Neutrophil (primary cell): ENCODE measurements around the gene CA9.
A peak's percentile ranks its signal among the peaks of the same experiment; 100 is the strongest.

Experiments
- H3K27ac ChIP-seq: fragments of 200-600 bp; sonication (generic); 2 replicates; pipeline ENCODE4 v1.5.1; 2016; ENCODE audit warnings: mild to moderate bottlenecking, moderate library complexity
- H3K27me3 ChIP-seq: fragments of 200-600 bp; sonication (generic); 2 replicates; pipeline ENCODE4 v1.6.0; 2016; ENCODE audit warnings: mild to moderate bottlenecking
- H3K36me3 ChIP-seq: fragments of 200-600 bp; sonication (generic); 2 replicates; pipeline ENCODE4 v1.5.1; 2017
- H3K4me1 ChIP-seq, 2 experiments: fragments of 200-600 bp in 1 of 2; sonication (generic) in 1 of 2; 1 replicate in 1 of 2; 2 replicates in 1 of 2; pipeline versions ENCODE4 v1.5.1 to v1.6.1; 2013 to 2016; ENCODE audit warnings: low read depth in 1 of 2, low read length in 1 of 2, mild to moderate bottlenecking in 1 of 2, moderate library complexity in 1 of 2; ENCODE audit not compliant: control insufficient read depth in 1 of 2, insufficient read depth in 1 of 2
- H3K4me3 ChIP-seq, 2 experiments: fragments of 200-600 bp in 1 of 2; sonication (generic) in 1 of 2; 1 replicate in 1 of 2; 2 replicates in 1 of 2; pipeline ENCODE4 v1.5.1; 2013 to 2016; ENCODE audit warnings: low read depth in 1 of 2, low read length in 1 of 2, mild to moderate bottlenecking in 1 of 2, moderate library complexity in 1 of 2
- H3K9me3 ChIP-seq: fragments of 200-600 bp; sonication (generic); 2 replicates; pipeline ENCODE4 v1.5.1; 2016
- CTCF ChIP-seq: fragments of 200-600 bp; sonication (generic); IDR thresholded peaks from 2 replicates; pipeline ENCODE4 v1.5.1; 2016; ENCODE audit warnings: antibody characterized with exemption

CA9 gene

DNA sequence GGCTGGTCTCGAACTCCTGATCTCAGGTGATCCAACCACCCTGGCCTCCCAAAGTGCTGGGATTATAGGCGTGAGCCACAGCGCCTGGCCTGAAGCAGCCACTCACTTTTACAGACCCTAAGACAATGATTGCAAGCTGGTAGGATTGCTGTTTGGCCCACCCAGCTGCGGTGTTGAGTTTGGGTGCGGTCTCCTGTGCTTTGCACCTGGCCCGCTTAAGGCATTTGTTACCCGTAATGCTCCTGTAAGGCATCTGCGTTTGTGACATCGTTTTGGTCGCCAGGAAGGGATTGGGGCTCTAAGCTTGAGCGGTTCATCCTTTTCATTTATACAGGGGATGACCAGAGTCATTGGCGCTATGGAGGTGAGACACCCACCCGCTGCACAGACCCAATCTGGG is 1.5 kb downstream of the CA9 start:
- no peak for TF ChIP-seq CTCF
- H3K4me3 ChIP-seq, result no peak overlapping the region
- H3K27ac ChIP-seq, result no peak overlapping the region

GRCh38 chr9:35675732-35676392 is 2.1 kb downstream of the CA9 start:
- Histone ChIP-seq H3K4me3 (peak overlapping the region in 1 of 2 experiments; percentile 40), H3K27ac (no peak overlapping the region), H3K36me3 (no peaks in the 10 kb centered on the region), H3K9me3 (no peaks in the 10 kb centered on the region), H3K27me3 (peaks cover 45% of the 10 kb centered on the region), H3K4me1 (peaks cover 4 to 13% of the 10 kb centered on the region in 2 experiments)
- TF ChIP-seq CTCF, result no peak

More for the DNA sequence above, 1.5 kb downstream of the CA9 start:
- H3K9me3 ChIP-seq, result no peaks in the 10 kb centered on the region
- peaks cover 4 to 13% of the 10 kb centered on the region in 2 experiments for H3K4me1 ChIP-seq
- peaks cover 45% of the 10 kb centered on the region for H3K27me3 ChIP-seq
- H3K36me3 ChIP-seq, result no peaks in the 10 kb centered on the region

DNA sequence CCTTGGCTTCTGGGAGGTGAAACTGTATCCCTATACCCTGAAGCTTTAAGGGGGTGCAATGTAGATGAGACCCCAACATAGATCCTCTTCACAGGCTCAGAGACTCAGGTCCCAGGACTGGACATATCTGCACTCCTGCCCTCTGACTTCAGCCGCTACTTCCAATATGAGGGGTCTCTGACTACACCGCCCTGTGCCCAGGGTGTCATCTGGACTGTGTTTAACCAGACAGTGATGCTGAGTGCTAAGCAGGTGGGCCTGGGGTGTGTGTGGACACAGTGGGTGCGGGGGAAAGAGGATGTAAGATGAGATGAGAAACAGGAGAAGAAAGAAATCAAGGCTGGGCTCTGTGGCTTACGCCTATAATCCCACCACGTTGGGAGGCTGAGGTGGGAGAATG is 5.4 kb downstream of the CA9 start:
- Histone ChIP-seq H3K36me3 (no peaks in the 10 kb centered on the region), H3K4me3 (no peak overlapping the region), H3K4me1 (peaks cover 4 to 13% of the 10 kb centered on the region in 2 experiments), H3K9me3 (no peaks in the 10 kb centered on the region), H3K27ac (no peak overlapping the region), H3K27me3 (peaks cover 32% of the 10 kb centered on the region)
- no peak for TF ChIP-seq CTCF

- Histone ChIP-seq H3K27me3 (peaks cover 25% of the 10 kb centered on the region), H3K9me3 (no peaks in the 10 kb centered on the region), H3K27ac (no peak overlapping the region), H3K36me3 (no peaks in the 10 kb centered on the region), H3K4me3 (no peak overlapping the region), H3K4me1 (peaks cover 4 to 13% of the 10 kb centered on the region in 2 experiments)
- no peak for TF ChIP-seq CTCF
Observed at GRCh38 chr9:35679766-35680330, 6.1 kb downstream of the CA9 start.

DNA sequence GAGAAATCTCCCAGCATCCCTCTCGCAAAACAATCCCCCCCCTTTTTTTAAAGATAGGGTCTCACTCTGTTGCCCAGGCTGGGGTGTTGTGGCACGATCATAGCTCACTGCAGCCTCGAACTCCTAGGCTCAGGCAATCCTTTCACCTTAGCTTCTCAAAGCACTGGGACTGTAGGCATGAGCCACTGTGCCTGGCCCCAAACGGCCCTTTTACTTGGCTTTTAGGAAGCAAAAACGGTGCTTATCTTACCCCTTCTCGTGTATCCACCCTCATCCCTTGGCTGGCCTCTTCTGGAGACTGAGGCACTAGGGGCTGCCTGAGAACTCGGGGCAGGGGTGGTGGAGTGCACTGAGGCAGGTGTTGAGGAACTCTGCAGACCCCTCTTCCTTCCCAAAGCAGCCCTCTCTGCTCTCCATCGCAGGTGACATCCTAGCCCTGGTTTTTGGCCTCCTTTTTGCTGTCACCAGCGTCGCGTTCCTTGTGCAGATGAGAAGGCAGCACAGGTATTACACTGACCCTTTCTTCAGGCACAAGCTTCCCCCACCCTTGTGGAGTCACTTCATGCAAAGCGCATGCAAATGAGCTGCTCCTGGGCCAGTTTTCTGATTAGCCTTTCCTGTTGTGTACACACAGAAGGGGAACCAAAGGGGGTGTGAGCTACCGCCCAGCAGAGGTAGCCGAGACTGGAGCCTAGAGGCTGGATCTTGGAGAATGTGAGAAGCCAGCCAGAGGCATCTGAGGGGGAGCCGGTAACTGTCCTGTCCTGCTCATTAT is 6.8 kb downstream of the CA9 start:
- H3K27ac ChIP-seq, result no peak overlapping the region
- peaks cover 18% of the 10 kb centered on the region for H3K27me3 ChIP-seq
- no peaks in the 10 kb centered on the region for H3K36me3 ChIP-seq
- no peak for TF ChIP-seq CTCF
- H3K4me3 ChIP-seq, result no peak overlapping the region
- H3K4me1 ChIP-seq, result peaks cover 4 to 9% of the 10 kb centered on the region in 2 experiments
- H3K9me3 ChIP-seq, result no peaks in the 10 kb centered on the region
